Liver (tissue), 9 donors: ENCODE data around the gene RFC3. TPM values are rescaled to one million over a fixed set of nuclear protein-coding genes. Genes with fewer than 3 reads are reported as not detected.

Experiments used
- DNase-seq: peaks from one replicate; pipeline ENCODE4 v3.0.0-alpha.2; 2017; ENCODE audit warnings: low spot score
- H3K27ac ChIP-seq, 2 donors: one replicate each; pipeline ENCODE4 v1.7.0; 2013; ENCODE audit warnings: inconsistent platforms in 2 of 2, low read length in 2 of 2, control low read depth in 1 of 2, low read depth in 1 of 2, mild to moderate bottlenecking in 1 of 2
- H3K27me3 ChIP-seq, 4 donors: one replicate each; pipeline versions ENCODE4 v1.6.1 to v1.7.0; 2013; ENCODE audit warnings: low read length in 3 of 4, inconsistent platforms in 1 of 4, mild to moderate bottlenecking in 1 of 4, moderate library complexity in 1 of 4; ENCODE audit not compliant: control insufficient read depth in 4 of 4, insufficient read depth in 4 of 4
- H3K36me3 ChIP-seq, 4 donors: one replicate each; pipeline versions ENCODE4 v1.6.1 to v1.7.0; 2013; ENCODE audit warnings: low read length in 3 of 4, mild to moderate bottlenecking in 3 of 4, low read depth in 1 of 4, moderate library complexity in 1 of 4; ENCODE audit not compliant: control insufficient read depth in 4 of 4, insufficient read depth in 3 of 4
- H3K4me1 ChIP-seq, 4 donors: one replicate each; pipeline versions ENCODE4 v1.6.1 to v1.7.0; 2013; ENCODE audit warnings: low read length in 3 of 4, mild to moderate bottlenecking in 3 of 4, moderate library complexity in 1 of 4; ENCODE audit not compliant: control insufficient read depth in 4 of 4, insufficient read depth in 4 of 4
- H3K4me3 ChIP-seq, 3 donors: one replicate each; pipeline versions ENCODE4 v1.6.1 to v1.7.0; 2013; ENCODE audit warnings: low read length in 3 of 3, control low read depth in 1 of 3, low read depth in 1 of 3, mild to moderate bottlenecking in 1 of 3
- H3K9ac ChIP-seq, 2 donors: one replicate each; pipeline ENCODE4 v1.7.0; 2013; ENCODE audit warnings: low read length in 2 of 2, mild to moderate bottlenecking in 2 of 2, moderate library complexity in 2 of 2, control low read depth in 1 of 2, low read depth in 1 of 2
- H3K9me3 ChIP-seq, 4 donors: one replicate each; pipeline versions ENCODE4 v1.6.1 to v1.7.0; 2013; ENCODE audit warnings: low read length in 3 of 4; ENCODE audit not compliant: control insufficient read depth in 4 of 4
- ATF3 ChIP-seq: IDR thresholded peaks from 2 replicates; pipeline ENCODE4 v1.6.1; 2016; ENCODE audit warnings: antibody characterized with exemption
- CTCF ChIP-seq: fragments of 150-350 bp; IDR thresholded peaks from 2 replicates; pipeline ENCODE4 v1.5.1; 2017; ENCODE audit warnings: improper control_type of control experiment, low read depth, low read length; ENCODE audit not compliant: missing input control
- FOXA1 ChIP-seq: IDR thresholded peaks from 2 replicates; pipeline ENCODE4 v1.6.1; 2016; ENCODE audit warnings: antibody characterized with exemption
- FOXA2 ChIP-seq: IDR thresholded peaks from 2 replicates; pipeline ENCODE4 v1.6.1; 2016; ENCODE audit warnings: antibody characterized with exemption
- HNF4A ChIP-seq, 2 donors: conservative IDR thresholded peaks; 2 replicates each; pipeline ENCODE4 v1.6.1; 2016; ENCODE audit warnings: antibody characterized with exemption in 2 of 2, mild to moderate bottlenecking in 2 of 2
- HNF4G ChIP-seq: IDR thresholded peaks from 2 replicates; pipeline ENCODE4 v1.6.1; 2016; ENCODE audit warnings: antibody characterized with exemption
- JUND ChIP-seq, 2 donors: IDR thresholded peaks; 2 replicates each; pipeline ENCODE4 v1.6.1; 2016; ENCODE audit warnings: antibody characterized with exemption in 2 of 2
- RAD21 ChIP-seq, 2 donors: IDR thresholded peaks; 2 replicates each; pipeline ENCODE4 v1.6.1; 2016; ENCODE audit warnings: antibody characterized with exemption in 2 of 2, mild to moderate bottlenecking in 2 of 2
- REST ChIP-seq: IDR thresholded peaks from 2 replicates; pipeline ENCODE4 v1.6.1; 2016; ENCODE audit warnings: antibody characterized with exemption, mild to moderate bottlenecking
- SP1 ChIP-seq: IDR thresholded peaks from 2 replicates; pipeline ENCODE4 v1.6.1; 2018; ENCODE audit warnings: antibody characterized with exemption, mild to moderate bottlenecking
- TAF1 ChIP-seq: conservative IDR thresholded peaks from 2 replicates; pipeline ENCODE4 v1.6.1; 2016; ENCODE audit warnings: antibody characterized with exemption, mild to moderate bottlenecking
- YY1 ChIP-seq: IDR thresholded peaks from 2 replicates; pipeline ENCODE4 v1.6.1; 2016; ENCODE audit warnings: antibody characterized with exemption, mild to moderate bottlenecking
- WGBS: extraction: QIAGEN DNeasy Blood & Tissue Kit; methylation state at CpG from one replicate; pipeline ENCODE4 v1.1.7; 2013; 5-methylcytosine and 5-hydroxymethylcytosine counted together
- polyA plus RNA-seq, 2 donors: library from polyadenylated mRNA; stranded (reverse) in 1 of 2; unstranded in 1 of 2; fragments of 200-250 nt in 1 of 2; fragments of >200 nt in 1 of 2; fragmentation: Nextera tagmentation in 1 of 2; extraction: Ambion mirVana in 1 of 2; gene quantifications; one replicate each; pipeline versions ENCODE4 v1.2.1 to v1.2.3, GENCODE V29; 2013 to 2015
- total RNA-seq, 2 donors: library from RNA; depleted of rRNA; stranded (reverse); fragments of >200 nt; gene quantifications; one replicate each; pipeline ENCODE4 v1.2.3, GENCODE V29; 2014
- donor health status: healthy.
- donor health status: healthy.
- donor health status: healthy.
- donor health status: healthy.
- donor health status: healthy.

The RFC3 gene
- total and polyA plus RNA-seq, 4 donors, result 1.9 to 19.1 (median 3.0) TPM

GRCh38 chr13:33784738-33785137 lies 33.2 kb upstream of the RFC3 start:
- no peak for DNase-seq
- Histone ChIP-seq H3K4me1 (no peaks in the 10 kb centered on the region), H3K36me3 (no peaks in the 10 kb centered on the region), H3K9me3 (no peaks in the 10 kb centered on the region), H3K9ac (no peak overlapping the region), H3K27me3 (no peaks in the 10 kb centered on the region), H3K27ac (no peak overlapping the region), H3K4me3 (no peak overlapping the region)
- 97% methylated on average over 1 of the region's 1 CpG for WGBS
- TF ChIP-seq CTCF (no peak), REST (no peak), HNF4G (no peak), HNF4A (conservative IDR thresholded peaks at IDR 0.05) (no peak)

GRCh38 chr13:33785384-33785783 lies 32.6 kb upstream of the RFC3 start:
- no peak for DNase-seq
- Histone ChIP-seq H3K9ac (no peak overlapping the region), H3K27me3 (no peaks in the 10 kb centered on the region), H3K27ac (no peak overlapping the region), H3K4me1 (no peaks in the 10 kb centered on the region), H3K36me3 (no peaks in the 10 kb centered on the region), H3K4me3 (no peak overlapping the region), H3K9me3 (no peaks in the 10 kb centered on the region)
- TF ChIP-seq HNF4A (conservative IDR thresholded peaks at IDR 0.05), result no peak
- TF ChIP-seq TAF1, result no peak
- TF ChIP-seq CTCF, result no peak
- TF ChIP-seq RAD21 (IDR thresholded peaks at IDR 0.05), result no peak
- TF ChIP-seq YY1, result no peak
- no peak for TF ChIP-seq REST
- no peak for TF ChIP-seq FOXA2
- TF ChIP-seq FOXA1, result no peak
- no peak for TF ChIP-seq ATF3
- TF ChIP-seq SP1, result no peak
- TF ChIP-seq JUND (IDR thresholded peaks at IDR 0.05), result no peak
- WGBS, result 96% methylated on average over 1 of the region's 1 CpG
